Measurements from ENCODE around the gene PARP12. TPM values are rescaled to one million over a fixed set of nuclear protein-coding genes. Genes with fewer than 3 reads are reported as not detected.

PARP12 gene
- total RNA-seq, 1 donor from 2014 or later, result 15.8 TPM

DNA sequence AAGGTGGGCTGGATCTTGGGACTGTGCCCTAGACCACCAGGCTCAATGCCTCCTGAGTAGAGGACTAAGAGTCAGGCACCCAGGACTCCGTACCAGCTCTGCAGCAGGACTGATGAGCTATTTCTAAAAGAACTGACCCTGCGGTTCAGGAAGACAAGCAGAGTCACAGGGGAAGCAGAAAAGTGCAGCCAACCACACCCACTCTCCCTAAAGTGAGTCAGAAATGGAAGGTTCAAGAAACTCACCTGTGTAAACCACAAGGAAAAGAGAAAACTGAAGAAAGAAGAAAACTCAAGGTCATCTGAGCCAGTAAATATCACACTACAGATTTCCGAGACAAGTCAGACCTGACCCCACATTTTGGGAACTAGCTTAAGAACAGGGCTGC, 2.5 kb downstream of the PARP12 start:
- no peak for DNase-seq (ENCODE audit: low read depth)

DNA sequence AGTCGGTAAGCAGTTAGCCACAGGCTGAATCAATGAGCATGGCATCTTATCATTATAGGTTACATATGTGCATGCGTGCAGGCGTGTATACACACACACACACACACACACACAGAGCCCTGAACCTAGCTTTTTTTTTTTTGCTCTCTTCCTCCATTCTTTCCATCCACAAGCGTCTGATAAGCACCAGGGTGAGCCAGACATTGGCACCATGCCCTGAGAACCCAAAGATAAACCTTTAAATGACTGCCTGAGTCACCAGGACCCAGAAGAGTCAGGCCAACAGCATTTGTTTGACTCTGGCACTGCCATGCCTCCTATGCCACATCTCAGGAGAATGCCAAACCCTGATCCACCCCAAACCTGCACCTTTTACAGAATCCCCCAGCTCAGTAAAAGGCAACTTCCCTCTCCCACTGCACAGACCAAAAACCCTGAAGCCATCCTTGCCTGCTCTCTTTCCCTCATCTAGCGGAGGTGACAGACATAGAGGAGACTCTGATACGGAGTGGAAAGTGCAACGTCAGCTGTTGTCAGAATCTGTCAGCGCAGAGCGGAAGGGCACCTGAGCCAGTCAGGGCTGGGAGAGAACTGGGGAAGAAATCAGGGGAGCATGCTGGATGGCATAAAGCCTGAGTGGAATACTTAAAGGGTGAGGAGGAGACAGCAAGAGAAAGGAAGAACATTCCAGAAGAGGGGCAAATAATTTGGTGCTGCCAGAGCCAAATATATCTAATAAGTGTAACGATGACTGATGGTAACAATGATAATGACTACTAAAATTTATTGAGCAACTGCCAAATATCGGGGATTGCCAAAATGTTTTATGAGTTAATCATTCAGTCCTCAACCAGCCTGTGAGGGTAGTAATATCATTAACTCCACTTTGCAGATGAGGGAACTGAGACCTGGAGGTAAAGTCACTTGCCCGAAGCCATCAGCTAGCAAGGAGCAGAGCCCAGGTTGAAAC, 3.2 kb downstream of the PARP12 start:
- peak; percentile 93 for DNase-seq (ENCODE audit: low read depth)

DNA sequence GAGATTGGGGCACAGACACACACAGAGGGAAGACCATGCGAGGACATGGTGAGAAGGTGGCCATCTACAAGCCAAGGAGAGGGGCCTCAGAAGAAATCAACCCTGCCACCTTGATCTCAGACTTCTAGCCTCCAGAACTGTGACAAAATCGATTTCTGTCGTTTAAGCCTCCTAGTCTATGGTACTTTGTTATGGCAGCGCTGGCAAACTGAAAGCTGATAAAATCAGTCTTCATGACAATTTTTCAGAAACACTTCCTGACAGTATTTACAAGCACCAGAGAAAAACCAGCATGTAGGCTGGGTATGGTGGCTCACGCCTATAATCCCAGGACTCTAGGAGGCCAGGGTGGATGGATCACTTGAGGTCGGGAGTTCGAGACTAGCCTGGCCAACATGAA, 4.2 kb downstream of the PARP12 start:
- DNase-seq (ENCODE audit: low read depth), result no peak

DNA sequence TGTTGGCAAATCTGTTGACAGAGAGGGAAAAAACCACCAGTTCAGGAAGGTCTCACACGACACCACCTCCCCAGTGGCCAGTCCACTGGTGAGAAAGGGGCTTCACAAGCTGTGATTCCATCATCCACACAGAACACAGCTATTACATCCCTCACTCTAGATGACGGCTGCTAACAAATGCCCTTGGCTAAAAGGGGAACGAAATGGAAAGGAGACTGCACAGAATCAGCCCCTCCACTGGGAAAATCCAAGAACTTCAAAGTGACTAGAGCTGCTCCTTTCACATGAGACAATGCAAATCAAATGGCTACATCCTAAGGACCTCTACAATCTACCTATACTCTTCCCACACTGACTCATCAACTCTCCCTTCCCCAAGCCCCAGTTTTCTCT, 5.6 kb downstream of the PARP12 start:
- no peak for DNase-seq (ENCODE audit: low read depth)

DNA sequence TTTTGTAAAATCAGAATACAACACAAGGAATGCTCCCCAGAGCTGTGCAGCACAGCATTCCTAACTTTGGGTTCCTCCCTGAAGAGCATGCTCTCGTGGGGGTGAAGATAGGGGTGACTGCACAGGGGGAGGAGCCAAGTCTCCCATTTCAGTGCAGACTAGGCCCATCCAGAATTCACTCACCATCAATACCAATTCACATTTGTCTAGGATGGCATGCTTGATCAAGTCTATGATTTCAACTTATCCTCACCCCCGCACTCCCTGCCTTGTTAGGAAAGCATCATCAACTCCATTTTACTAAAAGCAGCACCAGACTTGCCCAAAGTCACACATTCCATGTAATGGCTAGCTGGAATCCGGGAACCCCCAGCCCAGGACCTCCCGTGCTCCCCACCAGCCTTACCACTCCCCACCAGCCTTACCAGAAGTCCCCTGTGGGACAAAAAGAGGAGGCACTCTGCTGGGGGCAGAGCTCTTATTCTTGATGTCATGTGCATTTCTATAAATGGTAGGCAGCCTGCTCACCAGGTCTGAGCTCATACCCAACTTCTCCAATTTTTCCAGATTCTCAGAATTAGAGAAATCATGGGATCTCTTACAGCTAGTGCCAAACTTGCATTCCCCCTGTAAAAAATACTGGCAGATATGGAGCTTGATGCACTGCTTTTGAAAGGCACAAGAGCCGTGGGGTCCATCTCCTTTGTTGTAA, 6.2 kb downstream of the PARP12 start:
- DNase-seq (ENCODE audit: low read depth), result no peak

DNA sequence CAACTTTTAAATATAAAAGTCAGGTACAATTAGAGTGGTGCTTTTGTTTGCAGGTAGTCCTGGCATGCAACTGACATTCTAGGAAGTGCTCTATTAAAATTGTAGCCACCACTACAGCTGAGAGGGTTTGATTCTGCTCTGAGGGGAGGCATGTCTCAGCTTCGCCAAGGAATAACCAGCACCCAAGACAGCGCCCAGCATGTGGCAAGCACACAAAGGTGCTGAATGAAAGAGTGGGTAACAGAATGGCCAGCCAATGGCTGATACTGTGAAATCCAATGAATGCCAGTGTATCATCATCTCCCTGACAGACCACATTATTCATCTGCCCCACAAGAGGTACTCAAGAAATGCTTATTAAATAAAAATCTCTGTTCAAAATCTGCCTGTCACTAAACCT, 6.9 kb downstream of the PARP12 start:
- DNase-seq (ENCODE audit: low read depth), result no peak

DNA sequence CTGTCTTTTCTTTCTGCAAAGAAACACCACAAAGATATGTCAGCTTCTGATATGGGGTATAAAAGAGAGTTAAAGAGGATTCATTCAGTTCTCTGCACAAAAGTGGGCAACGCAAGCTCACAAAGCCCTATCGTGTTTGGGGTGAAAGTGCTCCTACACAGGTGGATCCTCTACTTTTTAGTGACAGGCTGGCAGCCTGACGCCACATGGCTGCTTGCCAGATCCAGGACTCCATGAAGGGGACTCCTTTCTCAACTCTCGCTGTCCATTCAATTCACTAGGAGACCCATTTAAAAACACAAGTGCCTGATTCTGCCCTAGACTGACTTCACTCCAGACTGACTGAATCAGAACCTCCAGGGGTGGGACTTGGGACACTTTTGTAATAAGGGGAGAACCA, 8.0 kb downstream of the PARP12 start:
- no peak for DNase-seq (ENCODE audit: low read depth)

DNA sequence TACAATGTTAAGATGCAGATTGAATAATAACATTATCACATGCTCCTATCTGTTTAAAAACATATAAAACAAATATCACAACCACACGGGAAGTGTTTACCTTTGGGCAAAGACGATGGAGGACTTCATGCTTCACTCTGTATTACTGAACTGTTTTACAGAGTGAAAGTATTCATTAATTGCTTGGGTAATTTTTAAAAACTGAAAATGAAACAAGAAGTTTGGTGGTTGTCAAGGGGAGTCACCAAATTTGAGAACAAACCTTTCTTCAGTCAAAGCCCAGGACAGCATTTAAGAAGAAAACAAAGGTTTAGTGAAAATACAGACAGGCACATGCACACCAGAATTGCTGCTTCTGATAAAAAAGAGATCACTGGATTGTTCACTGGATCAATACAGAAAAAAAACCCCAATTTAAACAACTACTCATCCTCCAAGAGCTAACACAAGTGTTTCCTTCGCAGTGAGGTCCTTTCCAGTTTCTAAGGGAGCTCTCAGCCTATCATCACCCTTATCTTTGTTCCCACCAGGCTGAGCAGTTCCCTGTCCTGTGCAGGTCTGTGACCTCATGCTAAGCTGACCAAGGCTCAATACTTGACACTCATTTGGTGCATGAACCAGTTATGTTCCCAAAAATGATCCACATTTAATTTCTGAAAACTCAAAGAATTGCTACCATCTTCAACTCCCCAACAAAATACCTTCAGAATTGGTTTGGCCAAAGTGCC, 8.8 kb downstream of the PARP12 start:
- no peak for DNase-seq (ENCODE audit: low read depth)

DNA sequence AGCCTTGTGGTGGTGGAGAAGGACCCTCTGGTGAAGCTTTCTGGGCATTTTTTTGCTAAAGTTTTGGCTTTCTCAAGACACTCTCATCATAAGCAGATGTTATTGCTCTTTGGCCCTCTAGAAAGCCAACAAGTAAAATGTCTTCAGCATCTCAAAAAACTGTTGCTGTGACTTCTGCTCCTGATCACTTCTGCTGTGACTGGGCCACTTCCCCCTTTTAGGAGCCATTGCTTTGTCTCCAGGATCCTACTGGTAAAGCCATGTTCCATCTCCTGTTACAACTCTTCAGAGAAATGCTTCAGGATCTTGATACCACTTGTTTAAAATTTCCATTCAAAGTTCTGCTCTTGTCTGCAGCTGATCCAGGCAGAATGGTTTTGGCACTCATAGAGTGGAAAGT, 10.9 kb downstream of the PARP12 start:
- no peak for DNase-seq (ENCODE audit: low read depth)

DNA sequence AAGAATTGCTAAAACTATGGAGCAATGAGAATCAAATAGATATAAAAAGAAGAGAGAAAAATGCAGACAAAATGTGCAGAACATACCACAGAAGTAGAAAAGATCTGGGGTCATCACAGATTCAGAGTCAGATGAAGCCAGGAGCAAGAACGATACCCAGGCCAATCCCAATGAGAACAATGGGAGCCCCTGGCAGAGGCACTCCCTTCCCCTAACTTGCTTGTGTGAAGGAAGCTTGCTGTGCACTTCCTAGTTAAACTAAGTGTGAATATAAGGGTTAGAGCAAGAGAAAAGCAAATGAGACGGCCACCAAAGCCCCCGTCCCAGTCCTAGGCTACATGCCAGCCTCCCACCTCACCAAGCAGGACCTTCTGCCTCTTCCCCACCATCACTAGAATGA, 12.7 kb downstream of the PARP12 start:
- no peak for DNase-seq (ENCODE audit: low read depth)

DNA sequence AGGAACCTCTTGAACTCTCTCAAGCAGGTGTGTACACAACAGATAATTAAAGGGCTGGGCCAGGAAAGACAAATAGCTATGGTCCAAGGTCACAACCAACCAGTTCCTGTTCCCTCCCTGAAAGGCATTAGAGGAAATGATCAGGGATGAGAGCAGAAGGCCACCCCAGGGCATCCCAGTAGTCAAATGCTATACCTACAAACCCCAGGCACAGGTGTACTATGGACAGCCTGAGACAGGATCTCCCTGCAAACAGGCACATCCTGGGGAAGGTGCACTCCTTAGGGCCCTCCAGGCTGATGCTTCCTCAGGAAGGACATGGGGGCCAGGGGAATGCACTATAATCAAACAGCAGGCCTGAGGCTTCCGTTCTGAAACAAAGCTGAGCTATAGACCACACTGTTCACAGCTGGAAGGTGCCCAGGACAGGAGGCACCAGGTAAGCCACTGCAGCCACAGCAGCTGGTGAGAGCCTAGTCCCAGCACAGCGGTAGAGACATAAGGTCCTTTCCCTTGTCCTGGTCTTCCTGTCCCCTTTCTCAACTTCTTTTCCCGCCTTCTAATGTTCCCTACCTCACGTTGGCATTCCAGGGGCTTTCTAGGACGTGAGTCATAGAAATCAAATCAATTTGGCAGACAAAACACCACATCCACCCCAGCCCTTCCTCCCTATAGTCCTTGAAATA, 13.3 kb downstream of the PARP12 start:
- DNase-seq (ENCODE audit: low read depth), result no peak

DNA sequence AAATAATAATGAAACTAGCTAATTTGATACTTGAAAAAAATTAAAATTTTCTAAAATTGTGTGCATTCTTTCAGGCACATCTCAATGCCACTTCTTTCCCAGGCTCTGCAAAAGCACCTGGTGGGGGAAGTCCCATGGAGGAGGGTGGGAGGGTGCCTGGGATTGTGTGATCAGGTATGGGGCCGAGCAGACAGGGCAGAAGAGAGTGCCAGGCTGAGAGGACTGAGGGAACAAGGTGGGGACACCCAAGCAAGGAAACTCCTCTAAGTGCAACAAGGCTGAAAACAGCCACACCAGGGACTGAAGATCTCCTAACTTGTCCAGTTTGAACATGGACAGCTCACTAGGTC, 13.8 kb downstream of the PARP12 start:
- no peak for DNase-seq (ENCODE audit: low read depth)

DNA sequence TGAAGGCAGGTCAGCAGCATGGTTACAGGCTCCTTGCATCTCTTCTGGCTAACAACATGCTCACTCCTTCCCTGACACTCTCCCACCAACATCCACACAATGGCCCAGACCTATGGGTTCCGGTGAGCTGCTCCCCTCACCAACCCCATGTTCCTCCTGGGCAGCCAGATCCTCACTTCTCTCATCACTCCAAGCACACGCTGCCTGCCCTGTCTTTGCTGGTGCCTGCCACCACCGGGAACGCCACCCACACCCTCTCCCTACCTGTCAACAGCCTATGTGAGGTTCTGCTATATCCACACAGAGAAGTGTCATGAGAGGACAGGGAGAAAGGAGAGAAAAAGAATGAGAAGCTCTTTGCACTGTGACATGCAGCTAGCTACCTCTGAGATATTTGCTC, 14.6 kb downstream of the PARP12 start:
- DNase-seq (ENCODE audit: low read depth), result no peak

DNA sequence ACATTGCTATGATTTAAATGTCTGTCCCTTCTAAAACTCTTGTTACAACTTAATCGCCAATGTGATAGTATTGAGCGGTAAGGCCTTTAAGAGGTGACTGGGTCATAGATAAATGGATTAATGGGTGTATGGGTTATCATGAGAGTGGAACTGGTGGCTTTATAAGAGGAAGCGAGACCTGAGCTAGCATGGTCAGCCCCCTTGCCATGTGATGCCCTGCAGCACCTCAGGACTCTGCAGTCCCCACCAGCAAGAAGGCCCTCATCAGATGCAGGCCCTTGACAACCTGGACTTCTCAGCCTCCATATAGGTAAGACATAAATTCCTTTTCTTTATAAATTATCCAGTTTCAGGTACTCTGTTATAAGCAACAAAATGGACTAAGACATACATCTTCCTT, 15.6 kb downstream of the PARP12 start:
- no peak for DNase-seq (ENCODE audit: low read depth)

DNA sequence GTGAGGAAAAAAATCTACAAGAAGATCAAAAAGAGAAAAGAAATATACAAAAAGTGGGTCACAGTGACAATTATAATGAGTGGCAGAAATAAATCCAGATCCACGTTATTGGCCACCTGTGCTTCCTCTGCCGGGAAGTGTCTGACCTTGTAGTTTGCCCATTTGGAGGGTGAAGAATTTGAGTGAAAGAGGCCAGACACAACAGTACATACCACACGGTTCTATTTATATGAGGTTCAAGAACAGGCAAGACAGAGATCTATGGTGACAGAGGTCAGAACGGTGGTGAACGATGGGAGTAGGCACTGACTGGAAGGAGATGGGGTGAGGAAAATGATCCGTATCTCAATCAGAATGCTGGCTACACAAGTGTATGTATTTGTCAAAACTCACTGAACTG, 17.1 kb downstream of the PARP12 start:
- DNase-seq (ENCODE audit: low read depth), result no peak

DNA sequence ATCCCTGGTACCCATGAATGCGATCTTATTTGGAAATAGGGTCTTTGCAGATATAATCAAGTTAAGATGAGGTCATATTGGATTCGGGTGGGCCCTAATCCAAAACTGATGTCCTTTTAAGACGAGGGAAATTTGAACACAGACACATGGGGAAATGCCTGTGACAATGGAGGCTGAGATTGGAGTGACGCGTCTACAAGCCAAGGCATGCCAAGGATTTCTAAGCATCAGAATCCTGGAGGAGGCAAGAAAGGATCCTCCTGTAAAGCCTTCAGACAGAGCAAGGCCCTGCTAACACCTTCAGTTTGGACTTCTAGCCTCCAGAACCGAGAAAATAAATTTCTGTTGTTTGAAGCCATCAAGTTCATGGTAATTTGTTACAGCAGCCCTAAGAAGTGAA, 18.5 kb downstream of the PARP12 start:
- no peak for DNase-seq (ENCODE audit: low read depth)

DNA sequence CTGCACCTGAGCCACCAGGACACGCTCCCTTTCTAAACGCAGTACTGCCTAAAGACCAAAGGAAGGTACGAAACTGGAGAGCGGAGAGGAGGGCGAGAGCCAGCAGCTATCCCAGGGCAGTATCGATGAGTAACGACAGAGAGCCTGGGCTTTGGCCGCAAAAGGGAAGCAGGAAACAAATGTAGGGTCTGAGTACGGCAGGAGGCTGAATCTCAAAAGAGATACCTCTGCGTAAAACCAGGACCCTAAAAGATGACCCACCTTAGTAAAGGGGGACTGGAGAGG, 20.4 kb downstream of the PARP12 start:
- DNase-seq (ENCODE audit: low read depth), result no peak

DNA sequence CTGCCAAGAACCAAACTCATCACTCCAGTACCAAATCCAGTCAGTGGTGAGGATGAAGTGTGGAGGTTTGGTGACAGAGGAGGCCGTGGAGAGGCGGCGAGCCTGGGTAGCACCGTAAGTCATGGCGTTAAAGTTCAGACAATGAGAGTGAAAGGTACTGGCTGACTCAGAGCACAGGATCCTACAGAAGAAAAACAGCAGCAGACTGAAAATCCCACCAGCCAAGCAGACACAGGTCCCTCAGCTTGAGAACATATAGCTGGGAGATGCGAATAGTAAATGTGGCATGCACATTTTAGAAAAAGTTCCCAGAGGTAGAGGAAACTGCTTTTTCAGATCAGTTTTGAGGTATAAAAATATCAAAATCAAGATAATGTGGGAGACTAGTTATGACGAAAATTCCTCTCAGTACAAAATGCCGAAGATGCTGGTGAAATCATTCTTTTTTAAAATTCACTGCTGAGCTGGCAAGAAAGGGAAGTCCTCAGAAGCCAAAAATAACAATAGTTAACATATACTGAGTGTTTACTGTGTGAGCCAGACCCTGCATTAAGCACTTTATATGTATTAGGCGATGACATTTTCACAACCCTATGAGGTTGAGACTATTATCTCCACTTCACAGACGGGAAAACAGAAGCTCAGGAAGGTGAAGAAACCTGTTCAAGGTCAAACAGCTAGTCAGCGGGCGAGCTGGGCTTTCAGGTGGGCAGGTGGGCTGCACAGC, 20.9 kb downstream of the PARP12 start:
- no peak for DNase-seq (ENCODE audit: low read depth)

DNA sequence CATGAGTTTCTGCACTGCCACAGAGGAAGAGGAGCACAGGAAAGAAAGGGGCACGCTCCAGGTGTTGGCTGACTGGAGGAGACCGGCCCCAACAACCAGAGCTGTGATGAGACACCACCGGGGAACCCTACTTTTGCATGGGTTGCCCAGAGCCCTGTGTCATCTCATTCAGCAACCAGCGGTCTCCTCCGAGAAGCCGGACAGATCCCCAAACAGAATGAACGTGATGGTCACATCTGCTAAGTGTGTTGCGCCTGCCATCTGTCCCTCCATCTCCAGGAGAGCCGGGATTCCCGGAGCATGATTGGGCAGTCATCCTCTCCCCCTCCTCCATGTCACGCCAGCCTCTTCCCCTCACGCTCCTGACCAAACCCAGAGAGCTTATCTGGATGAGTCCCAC, 22.9 kb downstream of the PARP12 start:
- DNase-seq (ENCODE audit: low read depth), result no peak

DNA sequence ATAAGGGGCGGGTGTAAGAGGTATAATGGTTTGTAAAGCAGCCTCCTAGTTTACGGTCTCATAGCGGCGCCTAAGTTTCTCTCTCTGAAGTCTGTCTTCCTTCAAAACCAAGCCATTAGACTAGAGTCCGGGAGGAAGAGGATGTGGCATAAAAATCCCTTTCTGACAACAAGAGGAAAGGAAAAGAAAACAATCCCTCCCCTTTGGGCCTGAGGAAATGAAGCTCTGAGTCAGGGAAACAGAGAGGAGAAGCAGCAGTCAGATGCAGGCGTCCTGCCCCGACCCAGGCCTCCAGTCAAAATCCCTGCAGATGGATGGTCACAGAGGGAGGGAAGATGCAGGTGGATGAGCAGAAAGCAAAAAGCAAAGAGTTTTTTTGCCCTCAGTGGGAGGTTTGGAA, 23.7 kb downstream of the PARP12 start:
- no peak for DNase-seq (ENCODE audit: low read depth)
